GM18861 (cell line): ENCODE results near the gene CDK6.
"Not testable (repeated sequence)": the region's sequence is repeated elsewhere in the genome, so short reads cannot be mapped to it uniquely, and the experiment has no call there.

Experiments
- ATAC-seq: cut with Tn5 transposase; IDR thresholded peaks from one replicate; pipeline ENCODE4 v1.9.1; 2021; ENCODE audit not compliant: unreplicated experiment

Gene CDK6

GRCh38 chr7:92763636-92764423, 72.5 kb downstream of the CDK6 start:
- no peak for ATAC-seq

- ATAC-seq: no peak
Measured at GRCh38 chr7:92762851-92763250, 73.5 kb downstream of the CDK6 start.

GRCh38 chr7:92761391-92762097, 74.8 kb downstream of the CDK6 start:
- ATAC-seq: no peak

GRCh38 chr7:92758796-92759431, 77.5 kb downstream of the CDK6 start:
- no peak for ATAC-seq

GRCh38 chr7:92757311-92757910, 79.0 kb downstream of the CDK6 start:
- not testable (repeated sequence) for ATAC-seq

DNA sequence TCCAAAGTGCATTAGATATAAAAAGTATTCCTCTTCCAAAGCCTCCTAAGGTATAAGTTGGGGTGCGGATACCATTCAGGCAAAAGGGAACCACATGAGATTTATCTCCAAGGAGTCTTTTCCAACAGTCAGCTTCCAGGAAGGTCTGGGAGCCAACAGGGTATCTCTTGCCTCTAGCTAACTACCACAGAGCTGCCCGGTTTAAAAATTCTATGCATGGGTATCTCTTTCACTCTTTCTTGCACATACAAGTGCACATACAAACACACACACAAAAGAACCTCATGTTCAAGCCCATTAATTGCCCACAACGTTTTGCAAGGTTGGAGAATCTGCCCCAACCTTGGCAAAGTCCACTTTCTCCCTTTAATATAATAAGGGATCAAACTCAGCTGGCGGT, 80.7 kb downstream of the CDK6 start:
- no peak for ATAC-seq

DNA sequence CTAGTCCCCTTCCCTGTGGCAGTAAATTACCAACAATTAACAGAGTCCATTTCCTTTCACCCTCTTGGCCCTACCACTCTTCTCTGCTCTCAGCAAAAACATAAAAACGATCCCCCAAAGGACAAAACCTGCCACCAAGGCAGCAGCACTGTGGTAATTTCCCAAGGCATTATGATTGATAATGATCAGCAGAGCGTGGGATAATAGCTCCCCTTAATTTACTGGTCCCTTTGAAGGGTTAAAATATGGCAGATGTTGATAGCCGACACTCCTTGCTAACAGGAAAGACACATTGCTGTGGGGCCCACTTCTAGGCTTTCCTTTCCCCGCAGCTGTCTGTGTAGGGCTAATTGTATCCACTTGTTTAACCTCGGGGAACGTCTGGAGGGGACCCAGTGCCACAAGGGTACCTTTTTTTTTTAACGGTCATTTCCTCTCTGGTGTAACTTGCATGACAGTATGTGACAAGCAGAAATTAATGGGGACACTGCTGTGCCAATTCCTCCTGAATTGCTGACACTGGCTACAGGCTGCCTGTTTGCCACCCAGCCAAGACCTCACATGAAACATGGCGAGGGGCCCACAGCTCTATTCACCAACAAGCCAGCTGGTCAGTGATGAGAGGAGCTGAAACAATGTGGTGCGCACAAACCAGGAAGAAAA, 81.3 kb downstream of the CDK6 start:
- ATAC-seq: no peak

- ATAC-seq: no peak
Measured at GRCh38 chr7:92753614-92754013, 82.8 kb downstream of the CDK6 start.

GRCh38 chr7:92751902-92752901, 84.2 kb downstream of the CDK6 start:
- peak; percentile 37 for ATAC-seq

- ATAC-seq: no peak
Measured at GRCh38 chr7:92750946-92751345, 85.4 kb downstream of the CDK6 start.

DNA sequence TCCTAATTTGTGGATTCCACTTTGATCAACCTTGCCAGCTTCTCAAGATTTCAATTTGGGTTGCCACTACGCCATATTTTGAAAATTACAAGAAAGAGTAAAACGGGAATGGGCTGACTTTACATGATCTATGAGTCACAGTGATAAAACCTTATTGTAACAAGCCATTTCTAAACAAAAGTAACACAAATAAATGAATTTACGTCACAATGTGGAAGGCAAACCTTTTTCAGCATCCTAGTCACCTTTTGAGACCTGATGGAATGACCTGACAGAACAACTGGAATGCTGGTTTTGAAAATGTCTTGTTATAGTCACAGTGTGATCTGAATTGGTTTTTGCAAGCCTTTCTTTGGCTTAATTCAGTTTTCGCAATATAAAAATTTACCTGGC, 85.9 kb downstream of the CDK6 start:
- ATAC-seq: no peak

- ATAC-seq: no peak
Measured at GRCh38 chr7:92749832-92750446, 86.4 kb downstream of the CDK6 start.

- ATAC-seq: no peak
Measured at GRCh38 chr7:92749327-92749755, 87.0 kb downstream of the CDK6 start.

GRCh38 chr7:92748495-92748894, 87.9 kb downstream of the CDK6 start:
- no peak for ATAC-seq

- ATAC-seq: no peak
Measured at GRCh38 chr7:92747041-92747835, 89.1 kb downstream of the CDK6 start.

DNA sequence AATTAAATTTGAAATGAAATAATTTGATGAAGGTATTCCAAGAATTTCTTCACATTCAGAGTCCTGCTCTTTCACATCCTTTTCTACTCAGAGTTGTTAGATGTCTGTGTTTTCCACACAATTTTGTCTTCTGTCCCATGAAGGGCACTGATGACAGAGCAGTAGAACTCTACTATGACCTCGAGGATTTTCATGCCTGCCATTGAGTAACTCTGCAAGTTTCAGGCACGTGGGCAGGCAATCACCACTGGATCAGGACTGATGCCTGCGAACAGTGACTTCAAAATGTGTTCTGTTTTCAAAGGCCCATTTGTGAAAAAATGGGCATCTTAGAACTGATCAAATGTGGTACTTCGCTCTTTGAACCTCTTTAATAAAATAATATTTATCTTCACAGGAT, 91.1 kb downstream of the CDK6 start:
- ATAC-seq: no peak

DNA sequence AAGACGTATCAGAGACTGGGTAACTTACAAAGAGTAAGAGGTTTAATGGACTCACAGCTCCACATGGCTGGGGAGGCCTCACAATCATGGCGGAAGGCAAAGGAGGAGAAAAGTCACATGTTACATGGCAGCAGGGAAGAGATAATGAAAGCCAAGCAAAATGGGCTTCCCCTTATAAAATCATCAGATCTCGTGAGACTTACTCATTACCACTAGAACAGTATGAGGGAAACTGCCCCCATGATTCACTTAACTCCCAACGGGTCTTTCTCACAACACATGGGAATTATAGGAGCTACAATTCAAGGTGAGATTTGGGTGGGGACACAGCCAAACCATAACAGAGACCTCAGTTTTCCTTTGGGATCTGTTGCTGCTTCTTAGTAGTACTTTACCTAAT, 92.2 kb downstream of the CDK6 start:
- ATAC-seq: not testable (repeated sequence)

GRCh38 chr7:92742186-92742585, 94.2 kb downstream of the CDK6 start:
- ATAC-seq: no peak

DNA sequence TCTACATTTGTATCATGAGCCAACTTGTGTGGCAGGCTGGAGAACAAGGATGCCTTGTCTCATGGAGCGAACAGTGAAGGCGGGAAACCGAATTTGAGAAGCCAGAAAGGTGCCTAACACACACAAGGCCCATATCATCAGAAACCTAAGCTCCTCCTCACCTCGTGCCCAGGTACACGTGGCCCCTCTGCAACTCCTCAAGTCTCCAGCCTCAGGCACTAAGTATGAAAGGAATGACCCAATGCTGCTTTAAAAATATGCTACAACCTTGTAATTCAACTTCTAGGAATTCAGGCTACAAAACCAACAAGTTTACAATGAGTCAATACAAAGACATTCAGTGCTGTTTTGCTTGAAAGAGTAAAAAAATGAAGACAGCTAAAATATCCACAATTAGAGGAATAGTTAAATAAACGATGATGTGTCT, 95.7 kb downstream of the CDK6 start:
- no peak for ATAC-seq
